SK-N-SH (cell line): ENCODE data around the gene FANCD2OS.

ENCODE experiments used
- CTCF ChIP-seq: fragments of 200-600 bp; sonication (generic); IDR thresholded peaks from 2 replicates; pipeline ENCODE4 v1.6.1; 2017; ENCODE audit warnings: antibody characterized with exemption, mild to moderate bottlenecking, moderate library complexity
- ELF1 ChIP-seq: IDR thresholded peaks from 2 replicates; pipeline ENCODE4 v1.4.0; 2012
- EP300 ChIP-seq, 2 experiments: IDR thresholded peaks; 2 replicates each; pipeline versions ENCODE4 v1.4.0 to v1.6.1; 2012; ENCODE audit warnings: borderline replicate concordance in 1 of 2, low read depth in 1 of 2, low read length in 1 of 2
- EZH2phosphoT487 ChIP-seq: fragments of 200-600 bp; sonication (generic); IDR thresholded peaks from 2 replicates; pipeline ENCODE4 v1.6.1; 2017; ENCODE audit warnings: low read depth, mixed run types, mild to moderate bottlenecking, antibody characterized with exemption, moderate library complexity, borderline replicate concordance
- FOXM1 ChIP-seq: IDR thresholded peaks from 2 replicates; pipeline ENCODE4 v1.4.0; 2012; ENCODE audit warnings: low read depth, mild to moderate bottlenecking
- MAX ChIP-seq: IDR thresholded peaks from 2 replicates; pipeline ENCODE4 v1.4.0; 2012; ENCODE audit warnings: low read depth
- MXI1 ChIP-seq: IDR thresholded peaks from 2 replicates; pipeline ENCODE4 v1.6.1; 2012; ENCODE audit warnings: mild to moderate bottlenecking, low read depth, low read length, improper control_type of control experiment
- PBX3 ChIP-seq: IDR thresholded peaks from 2 replicates; pipeline ENCODE4; 2012
- POLR2AphosphoS5 ChIP-seq: IDR thresholded peaks from 2 replicates; pipeline ENCODE4 v1.6.1; 2012; ENCODE audit warnings: low read depth, low read length
- RAD21 ChIP-seq: IDR thresholded peaks from 2 replicates; pipeline ENCODE4 v1.6.1; 2012; ENCODE audit warnings: mild to moderate bottlenecking, low read length
- YY1 ChIP-seq: IDR thresholded peaks from 2 replicates; pipeline ENCODE4 v1.4.0; 2012; ENCODE audit warnings: low read depth, mild to moderate bottlenecking

GRCh38 chr3:10099041-10099440, 9.0 kb downstream of the FANCD2OS start:
- no peak for TF ChIP-seq CTCF
- no peak for TF ChIP-seq PBX3
- no peak for TF ChIP-seq RAD21
- no peak for TF ChIP-seq MXI1
- TF ChIP-seq MAX, result no peak
- TF ChIP-seq FOXM1, result no peak
- TF ChIP-seq YY1, result no peak
- TF ChIP-seq EZH2phosphoT487, result no peak
- TF ChIP-seq EP300 (IDR thresholded peaks at IDR 0.05; ENCODE audit: borderline replicate concordance in 1 of 2, low read depth in 1 of 2, low read length in 1 of 2), result no peak
- no peak for TF ChIP-seq ELF1
- TF ChIP-seq POLR2AphosphoS5, result no peak
